Measurements from ENCODE around the gene ARHGAP26. TPM values are rescaled to one million over a fixed set of nuclear protein-coding genes. Genes with fewer than 3 reads are reported as not detected.
A peak's percentile ranks its signal among the peaks of the same experiment; 100 is the strongest.

Gene ARHGAP26
- total and polyA plus RNA-seq, 12 donors = 7.5 to 45.8 (median 37.2) TPM

DNA sequence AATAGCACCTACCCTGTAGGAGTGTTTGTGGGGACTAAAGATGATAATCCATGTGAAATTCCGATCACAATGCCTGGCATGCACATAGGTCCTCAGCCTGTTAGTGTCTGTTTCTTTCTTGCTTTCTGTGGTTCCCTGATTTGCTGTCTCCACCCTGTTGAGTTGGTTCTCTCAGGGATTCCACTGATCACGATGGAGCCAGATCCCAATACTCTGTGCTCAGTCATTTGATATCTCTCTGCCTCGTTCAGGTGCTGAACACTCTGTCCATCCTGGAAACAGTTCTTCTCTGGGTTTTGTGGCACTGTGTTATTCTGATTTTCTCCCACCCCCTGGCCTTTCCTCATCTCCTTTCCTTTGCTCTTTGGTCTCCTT is 60.8 kb downstream of the ARHGAP26 start:
- DNase-seq (no peak), ATAC-seq (no peak)
- intact Hi-C loops (cut with DNase I) = loop anchor here in 1 of 10 donors (5.0 kb wide), 1 partner anchor 36 kb away; no protein-coding TSS in a partner anchor
- Histone ChIP-seq H3K36me3 (no peaks in the 10 kb centered on the region), H3K27ac (peak overlapping the region in 8 of 10 donors; percentile 11 to 65 (median 30)), H3K27me3 (no peaks in the 10 kb centered on the region), H3K4me3 (no peak overlapping the region), H3K9me3 (no peaks in the 10 kb centered on the region), H3K4me1 (peaks cover 18 to 75% (median 58%) of the 10 kb centered on the region in 9 donors)
- 35 to 55% methylated on average over 3 of the region's 3 CpGs for WGBS, 2 donors
- TF ChIP-seq, protein P1, sequence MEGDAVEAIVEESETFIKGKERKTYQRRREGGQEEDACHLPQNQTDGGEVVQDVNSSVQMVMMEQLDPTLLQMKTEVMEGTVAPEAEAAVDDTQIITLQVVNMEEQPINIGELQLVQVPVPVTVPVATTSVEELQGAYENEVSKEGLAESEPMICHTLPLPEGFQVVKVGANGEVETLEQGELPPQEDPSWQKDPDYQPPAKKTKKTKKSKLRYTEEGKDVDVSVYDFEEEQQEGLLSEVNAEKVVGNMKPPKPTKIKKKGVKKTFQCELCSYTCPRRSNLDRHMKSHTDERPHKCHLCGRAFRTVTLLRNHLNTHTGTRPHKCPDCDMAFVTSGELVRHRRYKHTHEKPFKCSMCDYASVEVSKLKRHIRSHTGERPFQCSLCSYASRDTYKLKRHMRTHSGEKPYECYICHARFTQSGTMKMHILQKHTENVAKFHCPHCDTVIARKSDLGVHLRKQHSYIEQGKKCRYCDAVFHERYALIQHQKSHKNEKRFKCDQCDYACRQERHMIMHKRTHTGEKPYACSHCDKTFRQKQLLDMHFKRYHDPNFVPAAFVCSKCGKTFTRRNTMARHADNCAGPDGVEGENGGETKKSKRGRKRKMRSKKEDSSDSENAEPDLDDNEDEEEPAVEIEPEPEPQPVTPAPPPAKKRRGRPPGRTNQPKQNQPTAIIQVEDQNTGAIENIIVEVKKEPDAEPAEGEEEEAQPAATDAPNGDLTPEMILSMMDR (IDR thresholded peaks at IDR 0.05) = no peak

DNA sequence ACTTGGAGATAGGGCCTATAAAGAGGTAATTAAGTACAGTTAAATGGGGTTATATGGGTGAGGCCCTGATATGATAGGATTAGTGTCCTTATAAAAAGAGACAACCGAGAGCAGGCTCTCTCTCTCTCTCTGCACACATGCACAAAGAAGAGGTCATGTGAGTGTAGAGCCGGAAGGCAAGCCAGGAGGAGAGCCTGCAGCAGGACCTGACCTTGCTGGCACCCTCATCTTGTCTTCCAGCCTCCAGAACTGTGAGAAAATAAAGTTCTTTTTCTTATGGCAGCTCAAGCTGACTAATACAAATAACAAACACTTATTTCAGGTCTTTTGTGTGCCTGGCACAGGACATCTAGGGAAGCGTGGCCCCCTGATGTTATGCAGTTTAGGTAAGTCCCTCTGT is 62.1 kb downstream of the ARHGAP26 start:
- Histone ChIP-seq H3K27me3 (no peaks in the 10 kb centered on the region), H3K36me3 (no peaks in the 10 kb centered on the region), H3K9me3 (no peaks in the 10 kb centered on the region), H3K4me1 (peaks cover 9 to 75% (median 52%) of the 10 kb centered on the region in 9 donors), H3K27ac (peak overlapping the region in 2 of 10 donors; percentile 6 to 65), H3K4me3 (no peak overlapping the region)
- no peak for ATAC-seq
- intact Hi-C loops (cut with DNase I) = loop anchor here in 1 of 10 donors (5.0 kb wide), 1 partner anchor 35 kb away; no protein-coding TSS in a partner anchor
- no peak for DNase-seq
- 65 to 67% methylated on average over 3 of the region's 3 CpGs for WGBS, 2 donors
- TF ChIP-seq, protein P1 (IDR thresholded peaks at IDR 0.05) = no peak

DNA sequence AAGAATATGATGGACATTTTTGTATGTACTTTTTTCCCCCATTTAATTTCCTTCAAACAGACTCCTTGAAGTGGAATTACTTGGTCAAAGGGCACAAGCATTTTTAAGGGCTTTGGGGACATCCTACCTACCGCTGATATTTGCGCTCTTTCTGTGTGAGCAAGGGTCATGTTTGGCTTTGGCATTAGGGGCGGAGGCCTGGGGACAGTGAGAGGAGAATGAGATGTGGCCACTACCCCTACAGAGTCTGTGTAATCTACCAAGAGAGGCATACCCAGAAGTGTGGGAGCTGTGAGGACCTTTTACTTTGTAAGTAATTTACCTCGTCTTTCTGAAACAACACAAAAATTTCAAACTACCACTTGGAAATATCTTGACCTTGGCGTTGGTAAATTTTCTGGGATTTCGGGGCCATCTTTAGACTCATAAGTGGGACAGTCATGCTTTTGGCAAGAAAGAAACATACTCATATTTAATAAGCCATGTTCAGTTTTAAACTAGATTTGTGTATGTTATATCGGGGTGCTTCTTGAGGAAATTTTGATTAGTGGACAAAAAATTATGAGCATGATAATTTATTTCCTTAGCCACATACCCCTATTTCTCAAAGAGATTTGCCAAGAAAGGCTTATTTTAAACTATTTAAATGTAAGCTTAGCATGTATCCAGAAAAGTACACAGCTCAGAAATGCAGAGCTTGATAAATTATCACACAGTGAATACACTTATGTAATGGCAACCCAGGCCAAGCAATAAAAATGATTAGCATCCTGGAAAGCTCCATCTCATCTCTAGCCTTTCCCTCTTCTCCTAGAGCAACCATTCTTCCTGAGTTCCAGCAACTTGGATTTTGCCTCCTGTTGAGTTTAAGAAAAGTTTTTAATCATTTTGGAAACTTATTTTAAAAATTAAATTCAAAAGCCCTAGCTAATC is 63.6 kb downstream of the ARHGAP26 start:
- Histone ChIP-seq H3K27me3 (no peaks in the 10 kb centered on the region), H3K4me3 (no peak overlapping the region), H3K9me3 (no peaks in the 10 kb centered on the region), H3K4me1 (peaks cover 4 to 72% (median 52%) of the 10 kb centered on the region in 9 donors), H3K36me3 (no peaks in the 10 kb centered on the region), H3K27ac (peak overlapping the region in 1 of 10 donors; percentile 5)
- 97 to 98% methylated on average over 7 of the region's 7 CpGs for WGBS, 2 donors
- TF ChIP-seq, protein P1 (IDR thresholded peaks at IDR 0.05) = no peak
- ATAC-seq (no peak), DNase-seq (no peak)
- intact Hi-C loops (cut with DNase I) = loop anchor here in 1 of 10 donors (5.0 kb wide), 1 partner anchor 34 kb away; no protein-coding TSS in a partner anchor

DNA sequence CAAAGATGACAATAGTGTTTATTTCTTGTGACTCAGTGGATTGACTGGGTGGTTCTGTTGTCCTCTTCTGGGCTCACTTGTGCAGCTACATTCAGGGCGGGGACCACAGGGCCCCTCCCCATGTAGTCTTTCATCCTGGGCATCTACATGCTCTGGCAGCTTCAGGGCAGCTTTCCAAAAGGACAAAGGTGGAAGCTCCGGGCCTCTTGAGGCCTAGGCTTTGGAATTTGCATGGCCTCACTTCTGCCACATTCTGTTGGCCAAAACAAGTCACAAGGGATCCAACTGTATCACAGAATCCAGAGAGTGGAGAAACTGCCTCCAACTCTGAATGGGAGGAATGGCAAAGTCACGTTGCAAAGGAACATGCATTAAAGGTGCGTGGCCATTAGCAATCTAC is 64.3 kb downstream of the ARHGAP26 start:
- WGBS, 2 donors = 76 to 77% methylated on average over 4 of the region's 4 CpGs
- H3K27ac ChIP-seq = peak overlapping the region in 1 of 10 donors; percentile 5
- H3K4me3 ChIP-seq = no peak overlapping the region
- H3K36me3 ChIP-seq = no peaks in the 10 kb centered on the region
- TF ChIP-seq, protein P1 (IDR thresholded peaks at IDR 0.05) = no peak
- intact Hi-C loops (cut with DNase I) = loop anchor here in 1 of 10 donors (5.0 kb wide), 1 partner anchor 33 kb away; no protein-coding TSS in a partner anchor
- H3K9me3 ChIP-seq = no peaks in the 10 kb centered on the region
- DNase-seq = no peak
- H3K4me1 ChIP-seq = peaks cover 4 to 71% (median 46%) of the 10 kb centered on the region in 9 donors
- no peaks in the 10 kb centered on the region for H3K27me3 ChIP-seq
- ATAC-seq = no peak

Measured in heart right ventricle (tissue), 16 donors.